Activated CD4-positive, CD25-positive, alpha-beta regulatory T cell treated with anti-CD3 and anti-CD28 coated beads, Interleukin-2, amount 50 U/mL, for 24 hours (primary cell): Measurements from ENCODE around the gene SLC18A3.

Experiments used
- ATAC-seq, 2 donors: fragments of 150-1000 bp; cut with Tn5 transposase; one replicate each; pipeline ENCODE4 v1.10.0; 2021; ENCODE audit warnings: mild to moderate bottlenecking in 1 of 2, moderate library complexity in 1 of 2

Gene SLC18A3

GRCh38 chr10:49652421-49653272 is 42.5 kb downstream of the SLC18A3 start:
- ATAC-seq: no peak

DNA sequence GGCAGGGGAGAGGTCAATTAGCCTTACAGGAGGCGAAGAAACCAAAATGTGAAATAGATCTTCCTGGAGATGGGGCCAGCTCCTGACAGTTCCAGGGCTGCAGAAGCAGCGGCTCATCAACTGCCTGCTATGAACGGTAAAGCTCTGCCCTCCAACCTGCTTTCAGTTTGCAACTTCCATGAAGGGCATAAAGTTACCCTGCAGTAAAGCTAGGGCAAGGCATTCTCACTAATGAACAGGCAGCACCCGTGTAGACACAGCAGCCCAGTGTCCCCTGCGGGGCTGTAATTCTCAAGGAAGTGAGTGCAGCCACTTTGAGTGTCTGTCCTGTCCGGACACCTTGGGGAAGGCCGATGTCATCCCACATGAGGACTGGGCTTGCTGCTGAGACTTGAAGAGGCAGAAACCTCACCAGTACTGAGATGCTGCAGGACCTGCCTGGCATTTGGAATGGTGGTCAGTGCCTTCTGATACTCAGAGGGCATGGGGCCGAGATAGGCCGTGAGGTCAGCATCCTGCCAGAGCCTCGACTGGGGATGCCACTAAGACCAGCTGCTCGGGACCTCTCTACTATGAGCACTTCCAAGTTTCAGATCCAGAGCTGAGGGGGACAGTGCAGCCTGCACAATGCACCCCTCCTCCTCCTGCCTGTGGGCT is 43.3 kb downstream of the SLC18A3 start:
- no peak for ATAC-seq

- ATAC-seq: no peak
Observed at GRCh38 chr10:49654036-49654693, 44.1 kb downstream of the SLC18A3 start.

DNA sequence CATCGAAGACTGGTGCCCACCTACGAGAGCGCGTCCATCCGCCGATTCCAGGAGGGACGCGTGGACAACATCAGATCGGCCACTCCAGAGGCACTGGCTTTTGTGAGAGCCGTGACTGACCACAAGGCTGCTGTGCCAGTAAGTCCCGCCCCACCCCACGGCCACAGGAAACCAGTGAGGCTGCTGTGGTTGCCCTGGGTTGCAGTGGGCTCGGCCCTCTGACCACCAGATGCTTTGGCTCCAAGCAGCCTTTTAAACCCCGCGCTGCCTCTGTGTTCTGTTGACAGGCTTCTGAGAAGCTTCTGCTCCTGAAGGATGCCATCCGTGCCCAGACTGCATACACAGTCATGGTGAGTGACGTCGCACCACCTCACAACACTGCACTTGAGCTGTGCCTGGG is 45.0 kb downstream of the SLC18A3 start:
- no peak for ATAC-seq

DNA sequence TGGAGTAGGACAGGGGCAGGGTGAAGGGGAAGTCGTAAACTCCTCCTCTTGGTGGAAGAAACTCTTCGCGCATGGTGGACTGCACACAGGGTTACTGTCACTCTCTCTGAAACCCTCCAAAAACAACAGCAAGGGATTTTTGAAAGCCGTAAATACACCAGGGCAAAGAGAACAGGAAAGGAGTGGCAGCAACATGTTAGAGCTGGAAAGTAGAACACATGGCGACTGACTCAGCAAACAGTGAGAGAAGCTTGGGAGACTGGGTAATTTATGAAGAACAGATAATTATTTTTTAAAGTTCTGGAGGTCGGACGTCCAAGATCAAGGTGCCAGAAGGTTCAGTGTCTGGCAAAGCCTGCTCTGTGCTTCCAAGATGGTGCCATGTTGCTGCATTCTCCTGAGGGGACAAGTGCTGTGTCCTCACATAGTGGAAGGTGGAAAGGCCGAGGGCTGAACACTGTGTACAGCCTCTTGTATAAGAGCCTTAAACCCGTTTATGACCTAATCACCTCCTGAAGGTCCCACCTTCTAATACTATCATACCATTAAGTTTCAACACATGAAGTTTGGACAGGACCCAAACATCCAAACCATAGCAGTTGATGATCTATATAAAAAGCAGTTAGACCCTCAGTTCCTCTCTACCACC is 46.9 kb downstream of the SLC18A3 start:
- no peak for ATAC-seq

DNA sequence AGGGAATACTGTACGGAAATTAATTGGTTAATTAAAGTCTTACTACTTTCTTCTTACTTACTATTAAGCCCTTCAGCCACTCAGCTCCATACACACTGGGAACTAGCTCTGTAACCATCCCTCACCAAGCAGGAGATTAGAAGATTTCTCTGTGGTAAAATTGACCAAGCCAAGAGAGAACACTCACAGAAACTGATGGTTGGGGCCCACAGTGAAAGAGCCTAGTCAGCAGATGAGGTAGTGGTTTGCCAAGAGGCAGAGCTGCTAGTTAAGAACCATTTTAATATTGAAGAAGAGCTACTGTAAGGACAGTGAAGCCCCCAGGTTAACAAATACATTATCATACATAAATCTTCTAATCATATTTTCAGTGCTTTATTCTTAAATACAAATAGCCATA is 47.5 kb downstream of the SLC18A3 start:
- ATAC-seq: no peak

DNA sequence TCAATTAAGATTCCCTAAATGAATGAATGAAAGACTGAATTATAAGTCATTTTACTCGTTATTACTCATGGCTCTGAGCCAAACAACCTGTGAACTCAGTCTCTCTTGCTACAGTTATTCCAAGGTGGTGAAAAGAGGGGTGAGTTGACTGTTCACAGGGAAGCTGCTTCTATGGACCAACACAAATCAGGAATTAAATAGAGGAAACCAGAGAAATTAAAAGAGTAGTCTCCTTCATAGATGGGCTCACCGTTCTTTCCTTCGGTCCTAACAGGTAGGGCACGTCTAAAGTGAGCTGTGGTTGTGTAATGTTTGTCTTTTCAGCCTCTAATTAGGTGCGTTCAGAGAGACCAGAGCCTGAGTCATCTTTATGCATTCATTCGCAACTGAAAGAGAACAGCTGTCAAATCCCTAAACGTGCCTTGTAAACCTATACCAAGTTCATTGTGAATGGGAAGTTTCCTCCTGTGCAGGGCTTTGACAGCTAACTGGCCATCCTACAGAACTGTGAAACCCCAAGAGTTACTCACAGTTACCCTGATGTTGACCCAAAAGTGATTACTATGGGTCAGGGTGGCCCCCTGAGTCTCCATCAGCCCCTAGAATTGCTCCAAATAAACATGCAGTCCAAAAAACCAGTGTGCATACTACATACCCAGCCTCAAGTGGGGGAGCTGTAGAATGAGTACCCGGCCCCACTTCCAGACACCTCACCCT is 51.2 kb downstream of the SLC18A3 start:
- ATAC-seq: no peak
